OCI-LY1 (cell line): Measurements from ENCODE around the gene PCP4L1.
"Not testable (repeated sequence)": the region's sequence is repeated elsewhere in the genome, so short reads cannot be mapped to it uniquely, and the experiment has no call there.

Source experiments
- CTCF ChIP-seq: fragments of 200-600 bp; sonication (generic), shearing (Covaris generic); IDR thresholded peaks from 2 replicates; pipeline ENCODE4 v1.5.1; 2017; ENCODE audit warnings: mild to moderate bottlenecking, antibody characterized with exemption, low read length, moderate library complexity, mixed read lengths
- EZH2 ChIP-seq: fragments of 200-600 bp; sonication (generic), shearing (Covaris generic); IDR thresholded peaks from 2 replicates; pipeline ENCODE4 v1.8.0; 2017; ENCODE audit warnings: borderline replicate concordance, mixed run types, mild to moderate bottlenecking, antibody characterized with exemption, low read length, moderate library complexity, mixed read lengths

GRCh38 chr1:161257109-161257508 lies 1.4 kb upstream of the PCP4L1 start:
- TF ChIP-seq CTCF, EZH2: not testable (repeated sequence)
